Measurements from ENCODE around the gene OR10G2. TPM values are rescaled to one million over a fixed set of nuclear protein-coding genes. Genes with fewer than 3 reads are reported as not detected.
"Not testable (repeated sequence)": the region's sequence is repeated elsewhere in the genome, so short reads cannot be mapped to it uniquely, and the experiment has no call there.

OR10G2 gene
- polyA plus RNA-seq, 1 experiment: not detected

DNA sequence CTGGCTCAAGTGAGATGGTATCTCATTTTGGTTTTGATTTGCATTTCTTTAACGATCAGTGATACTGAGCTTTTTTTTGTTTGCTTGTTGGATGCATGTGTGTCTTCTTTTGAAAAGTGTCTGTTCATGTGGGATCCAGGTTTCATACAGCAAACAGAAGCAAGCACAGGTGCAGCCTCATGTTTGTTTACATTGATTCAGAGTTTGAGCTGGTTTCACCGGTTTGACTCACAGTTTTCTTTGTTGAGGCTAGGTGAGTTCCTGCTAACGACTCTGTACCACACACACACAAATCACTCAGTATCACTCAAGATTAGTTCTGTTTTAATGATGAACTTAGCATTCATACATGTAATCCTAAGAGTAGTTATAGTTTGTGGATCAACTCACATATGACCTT is 3.7 kb downstream of the OR10G2 start:
- TF ChIP-seq, protein P1, sequence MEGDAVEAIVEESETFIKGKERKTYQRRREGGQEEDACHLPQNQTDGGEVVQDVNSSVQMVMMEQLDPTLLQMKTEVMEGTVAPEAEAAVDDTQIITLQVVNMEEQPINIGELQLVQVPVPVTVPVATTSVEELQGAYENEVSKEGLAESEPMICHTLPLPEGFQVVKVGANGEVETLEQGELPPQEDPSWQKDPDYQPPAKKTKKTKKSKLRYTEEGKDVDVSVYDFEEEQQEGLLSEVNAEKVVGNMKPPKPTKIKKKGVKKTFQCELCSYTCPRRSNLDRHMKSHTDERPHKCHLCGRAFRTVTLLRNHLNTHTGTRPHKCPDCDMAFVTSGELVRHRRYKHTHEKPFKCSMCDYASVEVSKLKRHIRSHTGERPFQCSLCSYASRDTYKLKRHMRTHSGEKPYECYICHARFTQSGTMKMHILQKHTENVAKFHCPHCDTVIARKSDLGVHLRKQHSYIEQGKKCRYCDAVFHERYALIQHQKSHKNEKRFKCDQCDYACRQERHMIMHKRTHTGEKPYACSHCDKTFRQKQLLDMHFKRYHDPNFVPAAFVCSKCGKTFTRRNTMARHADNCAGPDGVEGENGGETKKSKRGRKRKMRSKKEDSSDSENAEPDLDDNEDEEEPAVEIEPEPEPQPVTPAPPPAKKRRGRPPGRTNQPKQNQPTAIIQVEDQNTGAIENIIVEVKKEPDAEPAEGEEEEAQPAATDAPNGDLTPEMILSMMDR (IDR thresholded peaks at IDR 0.05; ENCODE audit: insufficient read depth, low read depth, low read length): no peak
- CTCF ChIA-PET: interaction anchor here (1.2 kb wide), 1 partner anchor 14 kb away, joined by 3 read pairs; no protein-coding TSS in a partner anchor
- POLR2A ChIA-PET: no interaction called here
- H3K4me3 ChIP-seq (ENCODE audit: low read depth, low read length): no peak overlapping the region
- no peak for DNase-seq (ENCODE audit: low read depth)
- no peaks in the 10 kb centered on the region for H3K36me3 ChIP-seq (ENCODE audit: control insufficient read depth, insufficient read depth, low read length)
- no peaks in the 10 kb centered on the region for H3K27me3 ChIP-seq (ENCODE audit: control insufficient read depth, insufficient read depth, low read length)

DNA sequence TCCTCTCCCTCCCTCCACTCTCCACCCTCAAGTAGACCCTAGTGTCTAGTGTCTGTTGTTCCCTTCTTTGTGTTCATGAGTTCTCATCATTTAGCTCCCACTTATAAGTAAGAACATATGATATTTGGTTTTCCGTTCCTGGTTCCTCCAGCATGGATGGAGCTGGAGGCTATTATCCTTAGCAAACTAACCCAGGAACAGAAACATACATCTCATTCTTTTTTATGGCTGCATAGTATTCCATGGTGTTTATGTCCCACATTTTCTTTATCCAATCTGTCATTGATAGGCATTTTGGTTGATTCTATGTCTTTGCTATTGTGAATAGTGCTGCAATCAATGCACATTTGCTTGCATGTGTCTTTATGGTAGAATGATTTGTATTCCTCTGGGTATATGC is 4.2 kb downstream of the OR10G2 start:
- H3K27me3 ChIP-seq (ENCODE audit: control insufficient read depth, insufficient read depth, low read length); H3K4me3 ChIP-seq (ENCODE audit: low read depth, low read length); POLR2A ChIA-PET; DNase-seq (ENCODE audit: low read depth); H3K36me3 ChIP-seq (ENCODE audit: control insufficient read depth, insufficient read depth, low read length): not testable (repeated sequence)
- CTCF ChIA-PET: interaction anchor here (1.2 kb wide), 1 partner anchor 13 kb away, joined by 3 read pairs; no protein-coding TSS in a partner anchor

DNA sequence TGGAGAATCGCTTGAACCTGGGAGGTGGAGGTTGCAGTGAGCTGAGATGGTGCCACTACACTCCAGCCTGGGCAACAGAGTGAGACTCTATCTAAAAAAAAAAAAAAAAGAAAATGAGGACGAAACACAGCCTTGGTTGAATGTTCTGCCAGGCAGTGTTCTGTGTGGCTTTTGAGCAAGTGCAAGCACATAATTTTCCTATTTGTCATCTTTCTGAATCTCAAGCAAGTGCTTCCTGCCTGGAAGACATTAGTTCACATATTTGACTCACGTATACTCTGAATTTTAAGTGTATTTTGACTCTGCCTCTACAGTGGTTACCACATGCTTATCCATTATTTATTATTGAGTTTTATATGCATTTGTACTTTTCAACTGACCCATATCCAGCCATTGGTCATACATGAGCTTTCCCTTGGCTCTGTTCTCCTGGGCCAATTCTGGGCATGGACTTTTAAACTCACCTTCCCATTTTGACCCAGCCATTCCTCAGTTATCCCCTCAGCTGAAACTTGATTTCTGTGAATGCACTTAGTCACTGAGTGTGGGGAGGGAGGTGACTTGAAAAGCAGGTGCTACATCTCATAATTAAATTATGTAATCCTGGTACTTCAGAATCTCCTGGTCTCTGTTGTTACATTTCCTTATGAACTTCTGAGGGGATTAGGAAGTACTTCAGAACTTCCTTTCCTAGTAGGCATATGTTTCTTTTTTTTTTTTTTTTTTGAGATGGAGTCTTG is 8.1 kb downstream of the OR10G2 start:
- H3K27me3 ChIP-seq (ENCODE audit: control insufficient read depth, insufficient read depth, low read length): no peaks in the 10 kb centered on the region
- POLR2A ChIA-PET: no interaction called here
- H3K4me3 ChIP-seq (ENCODE audit: low read depth, low read length): no peak overlapping the region
- CTCF ChIA-PET: no interaction called here
- DNase-seq (ENCODE audit: low read depth): no peak
- H3K36me3 ChIP-seq (ENCODE audit: control insufficient read depth, insufficient read depth, low read length): no peaks in the 10 kb centered on the region
- TF ChIP-seq, protein P1 (IDR thresholded peaks at IDR 0.05; ENCODE audit: insufficient read depth, low read depth, low read length): no peak

DNA sequence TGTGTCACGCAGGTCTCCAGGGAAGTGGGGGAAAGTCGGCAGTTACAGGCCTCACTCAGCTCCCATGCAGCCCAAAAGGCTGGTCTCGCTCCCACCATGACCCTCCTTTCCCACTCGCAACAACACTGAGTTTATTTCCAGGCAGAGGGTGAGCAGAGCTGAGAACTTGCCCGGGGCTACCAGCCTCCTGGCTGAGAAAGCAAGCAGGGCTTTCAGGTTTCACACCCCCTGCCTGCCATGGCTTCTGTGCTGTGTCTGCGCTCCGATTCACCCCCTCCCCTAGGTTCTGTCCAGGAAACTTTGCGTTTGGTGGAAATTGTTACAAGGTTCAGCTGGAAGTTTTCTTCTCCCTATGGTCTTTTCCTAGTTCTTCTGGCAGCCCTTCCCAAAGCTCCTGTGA is 17.1 kb downstream of the OR10G2 start:
- TF ChIP-seq, protein P1 (IDR thresholded peaks at IDR 0.05; ENCODE audit: insufficient read depth, low read depth, low read length): no peak
- H3K27me3 ChIP-seq (ENCODE audit: control insufficient read depth, insufficient read depth, low read length): no peaks in the 10 kb centered on the region
- no peak for DNase-seq (ENCODE audit: low read depth)
- ChIA-PET POLR2A (no interaction called here), CTCF (interaction anchor here (0.9 to 1.2 kb wide), 2 partner anchors 8 to 13 kb away, joined by 3 read pairs; no protein-coding TSS in a partner anchor)
- H3K36me3 ChIP-seq (ENCODE audit: control insufficient read depth, insufficient read depth, low read length): no peaks in the 10 kb centered on the region
- no peak overlapping the region for H3K4me3 ChIP-seq (ENCODE audit: low read depth, low read length)

DNA sequence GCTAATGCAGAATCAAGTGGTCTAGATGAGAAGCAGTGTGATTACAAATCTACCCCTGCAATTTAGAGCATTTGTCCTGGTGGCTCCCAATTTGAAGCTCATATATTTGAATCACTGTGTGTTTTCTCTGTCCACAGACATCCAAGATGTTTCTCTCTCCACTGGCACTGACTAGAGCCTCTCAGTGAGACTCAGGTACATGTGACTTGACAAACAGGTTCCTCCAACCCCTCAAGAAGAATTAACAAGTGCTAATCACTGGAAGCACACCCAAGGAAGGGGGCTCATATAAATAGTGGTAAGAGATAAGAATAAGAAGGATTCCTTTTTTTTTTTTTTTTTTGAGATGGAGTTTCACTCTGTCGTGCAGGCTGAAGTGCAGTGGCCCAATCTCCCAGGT is 20.5 kb downstream of the OR10G2 start:
- TF ChIP-seq, protein P1 (IDR thresholded peaks at IDR 0.05; ENCODE audit: insufficient read depth, low read depth, low read length): no peak
- H3K4me3 ChIP-seq (ENCODE audit: low read depth, low read length): no peak overlapping the region
- H3K27me3 ChIP-seq (ENCODE audit: control insufficient read depth, insufficient read depth, low read length): no peaks in the 10 kb centered on the region
- DNase-seq (ENCODE audit: low read depth): no peak
- ChIA-PET POLR2A (no interaction called here), CTCF (no interaction called here)
- no peaks in the 10 kb centered on the region for H3K36me3 ChIP-seq (ENCODE audit: control insufficient read depth, insufficient read depth, low read length)

DNA sequence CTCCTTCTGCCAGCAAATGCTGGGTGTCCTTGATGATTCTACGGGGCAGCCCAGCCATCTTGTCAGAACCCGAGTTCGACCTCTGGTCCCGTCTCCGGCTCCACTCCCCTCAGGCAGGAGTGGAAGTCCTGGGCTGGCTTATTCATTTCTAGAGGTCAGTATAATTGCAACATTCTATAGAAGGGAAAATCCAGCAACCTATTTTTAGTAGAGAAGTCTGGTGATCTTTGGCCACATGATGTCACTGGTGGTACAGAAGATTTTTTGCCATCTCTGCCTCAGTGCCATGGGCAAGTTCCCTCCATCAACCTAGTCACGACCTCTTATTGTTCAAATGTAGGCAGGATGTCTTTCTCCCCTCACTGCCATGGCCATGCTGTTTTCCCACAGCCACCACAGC is 22.4 kb downstream of the OR10G2 start:
- no peak for DNase-seq (ENCODE audit: low read depth)
- H3K4me3 ChIP-seq (ENCODE audit: low read depth, low read length): no peak overlapping the region
- ChIA-PET CTCF (no interaction called here), POLR2A (no interaction called here)
- H3K36me3 ChIP-seq (ENCODE audit: control insufficient read depth, insufficient read depth, low read length): no peaks in the 10 kb centered on the region
- TF ChIP-seq, protein P1 (IDR thresholded peaks at IDR 0.05; ENCODE audit: insufficient read depth, low read depth, low read length): no peak
- H3K27me3 ChIP-seq (ENCODE audit: control insufficient read depth, insufficient read depth, low read length): no peaks in the 10 kb centered on the region

DNA sequence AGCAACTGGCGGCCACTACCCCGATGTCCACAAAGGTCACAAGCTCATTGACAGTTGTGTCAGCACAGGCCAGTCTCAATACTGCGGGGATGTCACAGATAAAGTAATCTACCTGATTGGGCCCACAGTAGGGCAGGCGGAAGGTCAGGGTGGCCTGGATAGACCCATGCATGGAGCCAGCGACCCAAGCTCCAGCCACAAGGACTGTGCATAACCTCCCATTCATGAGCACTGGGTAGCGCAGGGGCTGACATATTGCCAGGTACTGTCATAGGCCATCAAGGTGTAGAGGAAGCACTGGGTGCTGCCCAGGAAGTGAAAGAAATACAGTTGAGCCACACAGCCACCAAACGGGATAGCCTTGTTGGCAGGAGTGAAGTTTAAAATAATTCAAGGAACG is 32.6 kb downstream of the OR10G2 start:
- DNase-seq (ENCODE audit: low read depth); POLR2A ChIA-PET; CTCF ChIA-PET: not testable (repeated sequence)

More for the DNA sequence above, 32.6 kb downstream of the OR10G2 start:
- not testable (repeated sequence) for H3K36me3 ChIP-seq (ENCODE audit: control insufficient read depth, insufficient read depth, low read length); H3K4me3 ChIP-seq (ENCODE audit: low read depth, low read length); H3K27me3 ChIP-seq (ENCODE audit: control insufficient read depth, insufficient read depth, low read length)

Measured in BJ (cell line).